Neuronal stem cell (in vitro differentiated cells): ENCODE measurements around the gene GSTP1.

Source experiments
- DNase-seq: peaks from one replicate; pipeline ENCODE4 v3.0.0-alpha.2; 2013; ENCODE audit warnings: low spot score
- H2AFZ ChIP-seq: one replicate; pipeline ENCODE4 v1.6.1; 2013; ENCODE audit warnings: mild to moderate bottlenecking, low read length, inconsistent platforms
- H2AK5ac ChIP-seq: 2 replicates; pipeline ENCODE4 v1.6.1; 2013; ENCODE audit warnings: low read depth, mild to moderate bottlenecking, inconsistent platforms, low read length, moderate library complexity, mixed read lengths
- H2BK120ac ChIP-seq: 2 replicates; pipeline ENCODE4 v1.6.1; 2013; ENCODE audit warnings: low read depth, mild to moderate bottlenecking, inconsistent platforms, low read length, moderate library complexity, mixed read lengths
- H2BK12ac ChIP-seq: one replicate; pipeline ENCODE4 v1.6.1; 2013; ENCODE audit warnings: low read length, inconsistent platforms
- H2BK15ac ChIP-seq: 2 replicates; pipeline ENCODE4 v1.6.1; 2013; ENCODE audit warnings: mild to moderate bottlenecking, low read length, inconsistent platforms, mixed read lengths
- H2BK5ac ChIP-seq: one replicate; pipeline ENCODE4 v1.6.1; 2013; ENCODE audit warnings: inconsistent platforms, mild to moderate bottlenecking, low read length, moderate library complexity
- H3K14ac ChIP-seq: one replicate; pipeline ENCODE4 v1.6.1; 2013; ENCODE audit warnings: low read length, inconsistent platforms
- H3K18ac ChIP-seq: 2 replicates; pipeline ENCODE4 v1.6.1; 2013; ENCODE audit warnings: low read length, inconsistent platforms
- H3K23ac ChIP-seq: 2 replicates; pipeline ENCODE4 v1.6.1; 2013; ENCODE audit warnings: low read depth, mild to moderate bottlenecking, mixed read lengths, low read length, inconsistent platforms; ENCODE audit not compliant: poor library complexity
- H3K27ac ChIP-seq: replicated peaks from 3 replicates; pipeline ENCODE4 v1.5.1; 2013; ENCODE audit warnings: low read length, inconsistent platforms
- H3K27me3 ChIP-seq, 3 experiments: 2 replicates each; pipeline ENCODE4 v1.6.1; 2013; ENCODE audit warnings: low read length in 3 of 3, mild to moderate bottlenecking in 2 of 3, inconsistent platforms in 1 of 3, low read depth in 1 of 3, mixed read lengths in 1 of 3, moderate library complexity in 1 of 3; ENCODE audit not compliant: control insufficient read depth in 3 of 3, insufficient read depth in 3 of 3
- H3K36me3 ChIP-seq, 2 donors: replicated peaks in 1 of 2; 2 replicates each; pipeline ENCODE4 v1.6.1; 2013; ENCODE audit warnings: low read length in 2 of 2; ENCODE audit not compliant: control insufficient read depth in 2 of 2, insufficient read depth in 2 of 2
- H3K4ac ChIP-seq: 2 replicates; pipeline ENCODE4 v1.6.1; 2013; ENCODE audit warnings: inconsistent platforms, mild to moderate bottlenecking, low read length, moderate library complexity
- H3K4me1 ChIP-seq, 2 donors: 1 replicate in 1 of 2; 2 replicates in 1 of 2; pipeline ENCODE4 v1.6.1; 2013; ENCODE audit warnings: low read length in 2 of 2, low read depth in 1 of 2; ENCODE audit not compliant: control insufficient read depth in 2 of 2, insufficient read depth in 1 of 2
- H3K4me2 ChIP-seq: one replicate; pipeline ENCODE4 v1.6.1; 2013; ENCODE audit warnings: mild to moderate bottlenecking, low read length, inconsistent platforms; ENCODE audit not compliant: insufficient read depth, poor library complexity, severe bottlenecking
- H3K4me3 ChIP-seq, 2 donors: 2 replicates each; pipeline ENCODE4 v1.5.1; 2013; ENCODE audit warnings: low read length in 2 of 2, mild to moderate bottlenecking in 2 of 2, inconsistent platforms in 1 of 2, moderate library complexity in 1 of 2
- H3K79me1 ChIP-seq: one replicate; pipeline ENCODE4 v1.6.1; 2013; ENCODE audit warnings: low read depth, mild to moderate bottlenecking, inconsistent platforms, low read length, moderate library complexity
- H3K9ac ChIP-seq: one replicate; pipeline ENCODE4 v1.6.1; 2013; ENCODE audit warnings: mild to moderate bottlenecking, low read depth, low read length, inconsistent platforms; ENCODE audit not compliant: poor library complexity
- H3K9me3 ChIP-seq, 2 donors: replicated peaks in 1 of 2; 2 replicates each; pipeline versions ENCODE3 to v1.6.1; 2013; ENCODE audit warnings: low read length in 2 of 2, mild to moderate bottlenecking in 2 of 2, inconsistent platforms in 1 of 2, low read depth in 1 of 2, mixed read lengths in 1 of 2, moderate library complexity in 1 of 2; ENCODE audit not compliant: control insufficient read depth in 2 of 2, insufficient read depth in 1 of 2
- H4K8ac ChIP-seq: one replicate; pipeline ENCODE4 v1.6.1; 2013; ENCODE audit warnings: low read depth, mild to moderate bottlenecking, inconsistent platforms, low read length, moderate library complexity
- H4K91ac ChIP-seq: one replicate; pipeline ENCODE4 v1.6.1; 2013; ENCODE audit warnings: low read length, low read depth, mild to moderate bottlenecking, inconsistent platforms; ENCODE audit not compliant: poor library complexity
- WGBS, 2 donors: extraction: QIAGEN DNeasy Blood & Tissue Kit; methylation state at CpG; one replicate each; pipeline ENCODE4 v1.1.7; 2013; ENCODE audit warnings: missing lambda C conversion rate in 2 of 2, mixed read lengths in 1 of 2; ENCODE audit not compliant: insufficient read length in 2 of 2, insufficient replicate concordance in 1 of 2; ENCODE audit errors: extremely low coverage in 2 of 2; 5-methylcytosine and 5-hydroxymethylcytosine counted together

Gene GSTP1

DNA sequence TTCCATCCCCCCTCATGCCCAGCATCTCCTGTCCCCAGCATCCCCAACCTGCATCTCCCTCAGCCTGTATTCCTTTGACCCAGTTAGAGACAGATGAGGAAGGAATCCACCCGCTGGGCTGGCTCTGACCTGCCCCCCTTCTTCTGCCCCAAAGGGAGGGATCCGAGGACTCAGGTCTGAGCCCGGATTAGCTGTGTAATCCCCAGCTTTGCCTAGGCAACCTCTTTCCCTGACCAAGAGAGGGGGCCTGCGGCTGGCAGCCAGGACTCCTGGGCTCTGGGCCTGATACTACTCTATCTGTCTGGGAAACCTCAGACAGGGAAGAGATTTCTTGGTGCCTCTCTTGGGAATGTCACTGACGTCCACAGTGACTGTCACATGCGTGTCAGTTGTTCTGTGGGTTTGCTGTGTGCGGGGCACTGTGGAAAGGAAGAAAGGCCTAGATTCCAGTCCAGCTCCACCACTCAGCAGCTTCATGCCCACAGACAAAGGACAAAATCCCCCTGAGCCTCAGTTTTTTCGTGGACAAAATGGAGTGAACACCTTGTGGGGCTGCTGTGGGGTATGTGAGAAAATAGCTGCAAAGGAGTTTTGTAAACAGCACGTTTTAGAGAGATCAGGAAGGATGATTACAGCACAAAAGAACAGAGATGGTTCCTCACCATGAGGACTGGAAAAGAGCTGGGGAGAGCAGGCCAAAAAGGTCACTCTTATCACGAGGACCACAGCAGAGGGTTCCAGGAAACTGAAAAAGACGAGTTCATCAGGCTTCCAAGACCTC lies 21.8 kb downstream of the GSTP1 start:
- no peak for DNase-seq
- Histone ChIP-seq H3K9me3 (peaks cover 2 to 5% of the 10 kb centered on the region in 2 donors), H4K8ac (no peak overlapping the region)

GRCh38 chr11:67606093-67606491 lies 22.5 kb downstream of the GSTP1 start:
- Histone ChIP-seq H2BK120ac (no peak overlapping the region), H3K4me2 (peak overlapping the region; percentile 46), H2BK12ac (no peak overlapping the region), H2AFZ (peak overlapping the region; percentile 89), H4K91ac (no peak overlapping the region), H3K27ac (peak overlapping the region; percentile 30), H3K27me3 (peaks cover 0 to 15% (median 2%) of the 10 kb centered on the region in 3 experiments), H3K4me1 (peaks cover 21 to 29% of the 10 kb centered on the region in 2 donors), H2BK15ac (peak overlapping the region; percentile 57), H3K14ac (no peak overlapping the region), H4K8ac (no peak overlapping the region), H3K18ac (peak overlapping the region; percentile 86), H3K79me1 (peaks cover 4% of the 10 kb centered on the region), H3K9me3 (peaks cover 2 to 5% of the 10 kb centered on the region in 2 donors), H2AK5ac (peak overlapping the region; percentile 15), H3K4ac (no peak overlapping the region), H3K9ac (no peak overlapping the region), H3K36me3 (peaks cover 9 to 31% of the 10 kb centered on the region in 2 donors), H2BK5ac (no peak overlapping the region), H3K23ac (no peak overlapping the region), H3K4me3 (peak overlapping the region; percentile 72 to 99)
- DNase-seq, result no peak
- no CpG with 5 or more reads among the region's 17 CpGs for WGBS, 2 donors

More for the DNA sequence above, 21.8 kb downstream of the GSTP1 start:
- Histone ChIP-seq H3K23ac (no peak overlapping the region), H3K27ac (peak overlapping the region; percentile 25), H2AFZ (peak overlapping the region; percentile 89), H3K4me2 (no peak overlapping the region), H3K79me1 (peaks cover 4% of the 10 kb centered on the region), H3K4ac (no peak overlapping the region), H2BK12ac (no peak overlapping the region), H3K9ac (no peak overlapping the region), H3K18ac (peak overlapping the region; percentile 3), H3K27me3 (peaks cover 0 to 15% (median 2%) of the 10 kb centered on the region in 3 experiments), H3K4me1 (peaks cover 21 to 29% of the 10 kb centered on the region in 2 donors), H3K36me3 (peaks cover 5 to 24% of the 10 kb centered on the region in 2 donors), H4K91ac (no peak overlapping the region), H2AK5ac (peak overlapping the region; percentile 15), H3K4me3 (no peak overlapping the region), H2BK5ac (no peak overlapping the region), H2BK120ac (no peak overlapping the region), H3K14ac (no peak overlapping the region), H2BK15ac (no peak overlapping the region)
- no CpG with 5 or more reads among the region's 11 CpGs for WGBS, 2 donors

DNA sequence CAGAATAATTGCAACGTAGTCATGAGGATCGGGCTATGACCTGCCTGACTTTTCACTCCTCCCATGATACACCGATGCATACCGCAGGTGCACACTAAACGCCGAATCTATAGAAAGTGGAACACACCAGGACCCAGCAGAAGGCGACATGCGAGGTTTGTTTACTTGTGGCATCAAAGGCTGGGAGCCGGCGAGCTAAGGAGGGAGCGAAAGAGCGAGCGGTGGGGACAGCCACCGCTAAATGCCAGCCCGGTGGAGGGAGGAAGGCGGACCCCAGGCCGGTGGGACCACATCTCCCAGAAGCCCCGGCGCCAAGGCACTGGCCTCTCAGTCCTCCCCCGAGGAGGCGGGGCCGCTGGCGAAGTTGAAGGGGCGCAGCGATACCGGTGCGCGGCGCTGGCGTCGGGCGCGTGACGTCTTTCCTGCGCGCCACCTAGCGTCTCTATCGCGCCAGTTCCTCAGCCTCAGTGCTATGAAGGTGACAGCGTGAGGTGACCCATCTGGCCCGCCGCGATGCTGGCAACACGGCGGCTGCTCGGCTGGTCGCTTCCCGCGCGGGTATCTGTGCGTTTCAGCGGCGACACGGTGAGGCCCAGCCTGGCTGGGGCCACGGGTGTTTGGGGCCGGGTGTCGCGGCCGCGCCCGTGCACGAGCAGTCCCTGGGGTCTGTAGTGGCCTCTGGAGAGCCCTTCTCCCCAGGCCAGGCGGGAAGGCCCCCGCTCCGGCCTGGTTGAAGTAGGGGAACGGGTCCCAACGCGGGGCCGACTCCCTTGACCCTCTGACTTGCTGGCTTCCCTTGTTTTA lies 23.1 kb downstream of the GSTP1 start, which contains the start of gene NDUFV1:
TSS of gene NDUFV1 (plus strand) at position 445 of the 804 bp plus-strand sequence. CDS start at position 514, 69 bp downstream.
- peak within 1 kb of the TSS; percentile 58 for H2BK120ac ChIP-seq
- H3K4me3 ChIP-seq, result peak within 1 kb of the TSS; percentile 98 to 99
- H3K27ac ChIP-seq, result peak within 1 kb of the TSS; percentile 30
- H3K36me3 ChIP-seq, result peaks cover 13 to 35% of the 10 kb centered on the region in 2 donors
- H2BK12ac ChIP-seq, result no peak within 1 kb of the TSS
- peaks cover 0 to 15% (median 2%) of the 10 kb centered on the region in 3 experiments for H3K27me3 ChIP-seq
- no peak within 1 kb of the TSS for H4K8ac ChIP-seq
- peak within 1 kb of the TSS; percentile 93 for H2AK5ac ChIP-seq
- H3K4me1 ChIP-seq, result peaks cover 21 to 29% of the 10 kb centered on the region in 2 donors
- peak within 1 kb of the TSS; percentile 72 for H2BK15ac ChIP-seq
- H3K23ac ChIP-seq, result peak within 1 kb of the TSS; percentile 98
- H3K18ac ChIP-seq, result peak within 1 kb of the TSS; percentile 88
- no peak within 1 kb of the TSS for H2BK5ac ChIP-seq
- peak within 1 kb of the TSS; percentile 89 for H2AFZ ChIP-seq
- no peak within 1 kb of the TSS for H4K91ac ChIP-seq
- no peak within 1 kb of the TSS for H3K4ac ChIP-seq
- peak within 1 kb of the TSS; percentile 94 for H3K9ac ChIP-seq
- peak within 1 kb of the TSS; percentile 97 for H3K4me2 ChIP-seq
- WGBS, 2 donors, result no CpG with 5 or more reads among the region's 69 CpGs
- peak within 1 kb of the TSS; percentile 97 for H3K14ac ChIP-seq
- peaks cover 2 to 5% of the 10 kb centered on the region in 2 donors for H3K9me3 ChIP-seq
- peak; percentile 96 for DNase-seq
- H3K79me1 ChIP-seq, result peaks cover 4% of the 10 kb centered on the region
